Muscle of back (tissue), 11 donors: ENCODE data around the gene DENND1A. TPM values are rescaled to one million over a fixed set of nuclear protein-coding genes. Genes with fewer than 3 reads are reported as not detected.

ENCODE experiments used
- DNase-seq, 3 donors: peaks; one replicate each; pipeline versions ENCODE4 v3.0.0 to v3.0.0-alpha.2; 2013
- polyA plus RNA-seq, 10 donors: library from polyadenylated mRNA; unstranded; fragments of 120-200 nt; gene quantifications; one replicate each; pipeline ENCODE4 v1.2.1, GENCODE V29; 2013; ENCODE audit not compliant: insufficient read length in 10 of 10

The DENND1A gene
- polyA plus RNA-seq, 10 donors = 10.9 to 15.4 (median 13.8) TPM

GRCh38 chr9:123652416-123652815, 277.5 kb downstream of the DENND1A start:
- no peak for DNase-seq

- DNase-seq = no peak
Measured at GRCh38 chr9:123651871-123652270, 278.1 kb downstream of the DENND1A start.

- DNase-seq = no peak
Measured at GRCh38 chr9:123651273-123651672, 278.7 kb downstream of the DENND1A start.

GRCh38 chr9:123649909-123650308, 280.0 kb downstream of the DENND1A start:
- DNase-seq = no peak

- DNase-seq = no peak
Measured at GRCh38 chr9:123647145-123647544, 282.8 kb downstream of the DENND1A start.

- no peak for DNase-seq
Measured at GRCh38 chr9:123645762-123646161, 284.2 kb downstream of the DENND1A start.

- DNase-seq = no peak
Measured at GRCh38 chr9:123645126-123645525, 284.8 kb downstream of the DENND1A start.

GRCh38 chr9:123643518-123643917, 286.4 kb downstream of the DENND1A start:
- no peak for DNase-seq

GRCh38 chr9:123642291-123643278, 287.3 kb downstream of the DENND1A start:
- peak; percentile 27 to 66 (median 48) for DNase-seq

GRCh38 chr9:123640792-123641222, 289.1 kb downstream of the DENND1A start:
- DNase-seq = no peak

- DNase-seq = no peak
Measured at GRCh38 chr9:123639743-123640142, 290.2 kb downstream of the DENND1A start.

- DNase-seq = peak in 1 of 3 donors; percentile 14
Measured at GRCh38 chr9:123637945-123638634, 291.8 kb downstream of the DENND1A start.

- DNase-seq = peak in 1 of 3 donors; percentile 28
Measured at GRCh38 chr9:123637606-123637944, 292.4 kb downstream of the DENND1A start.

GRCh38 chr9:123636805-123637204, 293.1 kb downstream of the DENND1A start:
- DNase-seq = peak in 1 of 3 donors; percentile 22

GRCh38 chr9:123631862-123632261, 298.1 kb downstream of the DENND1A start:
- DNase-seq = peak; percentile 10 to 67 (median 54)

- DNase-seq = no peak
Measured at GRCh38 chr9:123630233-123630632, 299.7 kb downstream of the DENND1A start.

- DNase-seq = no peak
Measured at GRCh38 chr9:123629531-123629930, 300.4 kb downstream of the DENND1A start.

GRCh38 chr9:123622711-123623241, 307.1 kb downstream of the DENND1A start:
- DNase-seq = no peak

GRCh38 chr9:123620239-123620638, 309.7 kb downstream of the DENND1A start:
- DNase-seq = no peak

GRCh38 chr9:123617952-123618678, 311.8 kb downstream of the DENND1A start:
- no peak for DNase-seq

GRCh38 chr9:123617286-123617685, 312.6 kb downstream of the DENND1A start:
- no peak for DNase-seq

- no peak for DNase-seq
Measured at GRCh38 chr9:123616707-123617106, 313.2 kb downstream of the DENND1A start.
